ENCODE results near the gene CEBPG. TPM values are rescaled to one million over a fixed set of nuclear protein-coding genes. Genes with fewer than 3 reads are reported as not detected.
A peak's percentile ranks its signal among the peaks of the same experiment; 100 is the strongest.

CEBPG gene
- total RNA-seq, 1 donor from 2014 or later: 54.6 TPM

DNA sequence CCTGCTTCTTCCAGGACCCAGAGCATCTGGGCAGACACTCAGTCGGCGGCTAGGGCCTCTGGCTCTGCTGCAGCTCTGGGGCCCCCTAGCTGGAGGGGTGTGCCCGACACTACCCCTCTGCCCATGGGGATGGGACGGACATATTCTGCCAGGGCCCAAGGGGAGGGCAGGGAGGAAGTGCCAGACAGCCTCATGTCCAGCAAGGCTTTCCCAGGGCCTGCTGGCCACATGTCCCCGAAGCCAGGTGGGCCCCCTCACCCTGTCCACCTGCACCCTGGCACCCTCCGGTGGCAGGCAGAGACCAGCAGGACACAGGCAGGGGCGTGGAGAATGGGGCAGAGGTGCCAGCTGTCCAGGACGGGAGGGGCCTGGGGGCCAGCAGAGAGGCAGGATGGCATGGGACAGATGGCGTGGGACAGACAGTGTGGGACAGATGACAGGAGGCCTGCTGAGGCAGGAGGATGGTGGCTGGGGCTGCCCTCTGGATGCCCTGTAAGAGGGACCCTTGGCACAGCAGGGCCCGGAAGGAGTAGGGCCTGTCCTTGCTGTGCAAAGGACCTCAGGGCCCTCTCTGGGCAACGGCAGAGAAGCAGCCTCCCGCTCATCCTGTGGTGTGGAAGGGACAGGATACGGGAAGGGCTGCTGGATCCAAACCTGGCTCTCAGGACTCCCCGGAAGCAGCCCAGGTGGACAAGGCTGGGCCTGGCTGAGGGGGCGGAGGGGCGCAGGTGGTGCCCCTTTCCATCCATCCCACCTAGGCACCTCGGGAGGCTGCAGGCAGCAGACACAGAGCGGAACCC lies 29.1 kb downstream of the CEBPG start:
- no peak for FAIRE-seq

DNA sequence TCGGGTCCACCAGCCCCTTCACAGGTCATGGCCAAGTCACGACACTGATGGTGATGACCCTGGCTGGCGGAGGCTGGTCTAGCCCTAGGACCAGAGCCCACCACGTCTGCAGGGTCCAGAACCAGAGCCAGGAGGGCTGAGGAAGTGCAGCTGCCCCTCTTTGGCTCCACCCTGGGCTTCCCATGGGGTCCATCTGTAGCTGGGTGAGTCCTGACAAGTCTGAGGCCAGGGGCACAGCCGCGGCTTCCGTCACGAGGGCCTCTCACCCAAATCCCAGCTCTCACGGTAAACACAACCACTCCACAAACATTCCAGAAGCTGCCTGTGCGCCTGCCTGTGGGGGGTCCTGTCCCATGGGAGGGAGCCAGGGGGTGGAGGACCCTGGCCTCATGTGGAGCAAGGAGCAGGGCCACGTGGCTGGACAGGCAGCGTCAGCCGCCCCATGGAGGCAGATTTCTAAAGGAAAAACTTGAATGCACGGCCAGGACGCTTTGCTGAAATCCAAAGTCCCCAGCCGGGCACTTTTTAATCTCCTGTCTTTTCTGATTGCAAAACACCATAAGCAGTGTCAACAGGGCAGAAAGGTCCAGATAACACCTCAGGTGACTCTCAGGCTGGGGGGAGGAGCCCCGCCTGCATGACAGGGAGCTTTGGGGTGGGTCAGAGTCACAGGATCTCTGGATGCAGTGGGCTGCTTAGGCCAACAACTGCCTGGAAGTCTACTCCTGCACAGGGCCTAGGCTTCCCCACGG lies 29.9 kb downstream of the CEBPG start:
- DNase-seq (ENCODE audit: low spot score in 2 of 2) (peak in 1 of 2 donors; percentile 11), FAIRE-seq (no peak)

More for the DNA sequence above, 29.1 kb downstream of the CEBPG start:
- peak in 1 of 2 donors; percentile 27 for DNase-seq (ENCODE audit: low spot score in 2 of 2)

DNA sequence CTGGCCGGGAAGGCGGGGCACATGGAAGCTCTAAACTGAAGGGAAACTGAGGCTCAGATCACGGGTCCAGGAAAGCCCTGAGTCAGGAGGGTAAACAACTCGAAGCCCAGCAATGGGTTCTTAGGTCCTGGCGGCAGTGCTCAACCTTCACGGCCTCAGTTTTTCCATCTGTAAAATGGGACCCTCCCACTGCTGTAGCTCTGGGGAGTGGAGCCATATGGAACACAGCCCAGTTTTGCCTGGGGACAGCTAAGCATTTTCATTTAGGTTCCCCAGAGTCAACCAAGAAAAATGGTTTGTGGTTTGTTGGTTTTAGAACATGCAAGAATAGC lies 30.4 kb downstream of the CEBPG start:
- DNase-seq (ENCODE audit: low spot score in 2 of 2) (no peak), FAIRE-seq (no peak)

DNA sequence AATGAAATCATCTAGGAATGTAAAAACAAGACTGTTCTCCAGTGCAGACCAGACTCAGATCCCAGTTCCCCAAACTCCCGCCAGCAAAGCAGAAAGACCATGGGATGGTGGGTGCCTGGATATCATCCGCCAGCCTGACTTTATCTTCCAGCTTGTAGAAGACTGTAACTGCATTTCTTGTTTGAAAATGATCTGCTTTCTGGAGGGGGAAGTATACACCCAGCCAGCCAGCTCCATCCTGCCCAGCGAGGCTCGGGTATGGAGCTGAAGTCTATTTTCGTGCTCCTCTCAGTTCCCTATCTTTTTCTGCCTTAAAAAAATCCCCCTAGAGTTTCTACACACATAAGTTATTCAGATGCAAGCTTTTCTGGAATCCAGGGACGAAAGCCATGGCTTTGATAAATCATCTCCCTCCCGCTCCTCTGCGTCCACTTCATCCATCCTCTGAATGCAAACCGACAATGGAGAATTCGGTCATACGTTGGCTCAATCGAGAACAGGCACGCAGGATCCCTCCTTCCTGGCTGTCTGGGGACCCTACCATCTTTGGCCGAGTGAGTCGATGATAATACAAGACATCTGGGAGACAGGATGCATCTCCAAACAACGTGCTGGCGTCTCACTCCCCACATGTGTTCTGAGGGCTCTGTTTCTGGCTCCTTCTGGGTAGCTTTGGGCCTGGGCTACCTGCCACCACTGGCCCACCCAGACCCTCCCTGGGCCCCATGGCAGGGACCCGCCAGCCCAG lies 31.2 kb downstream of the CEBPG start:
- FAIRE-seq (no peak), DNase-seq (ENCODE audit: low spot score in 2 of 2) (peak in 1 of 2 donors; percentile 19)

DNA sequence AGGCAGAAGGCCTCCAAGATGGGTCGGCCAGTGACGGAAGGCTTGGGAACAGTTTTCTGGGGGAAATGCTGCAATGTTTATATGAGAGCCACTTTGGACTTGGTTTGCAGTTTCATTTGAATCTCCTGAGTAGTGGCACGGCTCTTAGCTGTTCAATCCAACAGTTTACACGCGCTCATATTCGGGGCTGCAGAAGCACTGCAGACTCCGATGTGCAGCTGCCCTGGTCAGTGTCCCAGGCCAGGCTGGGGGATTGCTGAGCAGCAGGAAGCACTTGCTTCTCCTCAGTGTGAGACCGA lies 31.7 kb downstream of the CEBPG start:
- FAIRE-seq (no peak), DNase-seq (ENCODE audit: low spot score in 2 of 2) (peak in 1 of 2 donors; percentile 17)

DNA sequence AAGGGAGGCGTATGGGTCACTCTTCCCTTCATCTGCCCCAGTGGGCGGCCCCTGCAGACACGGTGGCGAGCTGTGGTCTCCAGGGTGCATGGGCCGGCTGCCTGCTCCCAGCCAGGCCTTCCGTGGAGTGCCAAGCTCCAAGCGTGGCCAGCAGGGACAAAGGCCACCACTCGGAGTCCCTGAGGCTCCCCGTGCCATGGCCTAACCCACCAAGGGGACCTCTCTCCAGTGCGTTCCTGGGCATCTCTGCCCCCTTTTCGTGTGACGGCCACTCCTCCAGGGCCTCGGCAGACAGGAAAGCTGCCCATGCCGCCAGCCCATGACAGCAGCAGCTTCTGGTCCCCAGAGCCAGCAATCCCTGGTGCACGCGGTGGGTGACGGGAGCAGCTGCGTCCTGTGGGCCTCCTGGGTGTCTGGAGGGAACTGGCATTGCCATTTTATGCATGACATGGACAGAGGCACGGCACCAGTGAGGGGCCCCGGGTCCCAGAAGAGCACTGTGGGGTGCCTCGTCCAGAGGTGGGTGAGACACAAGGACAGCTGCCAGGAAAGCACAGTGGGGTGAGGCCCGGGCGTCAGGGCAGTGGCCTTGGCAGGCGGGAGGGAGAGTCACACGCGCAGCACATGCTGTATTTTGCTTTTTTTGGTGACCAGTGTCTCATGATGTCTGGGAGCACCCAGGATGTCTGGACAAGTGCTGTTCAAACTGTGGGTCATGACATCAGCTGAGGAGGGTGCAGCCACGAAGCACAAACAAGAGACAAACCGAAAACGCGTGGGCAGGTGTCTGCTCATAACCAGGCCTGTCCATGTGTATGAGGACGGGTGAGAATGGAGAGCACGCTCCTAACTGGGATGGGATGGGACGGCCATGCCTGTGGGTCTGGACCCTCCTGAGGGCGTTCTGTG lies 32.3 kb downstream of the CEBPG start:
- peak in 1 of 2 donors; percentile 29 for DNase-seq (ENCODE audit: low spot score in 2 of 2)
- FAIRE-seq: no peak

DNA sequence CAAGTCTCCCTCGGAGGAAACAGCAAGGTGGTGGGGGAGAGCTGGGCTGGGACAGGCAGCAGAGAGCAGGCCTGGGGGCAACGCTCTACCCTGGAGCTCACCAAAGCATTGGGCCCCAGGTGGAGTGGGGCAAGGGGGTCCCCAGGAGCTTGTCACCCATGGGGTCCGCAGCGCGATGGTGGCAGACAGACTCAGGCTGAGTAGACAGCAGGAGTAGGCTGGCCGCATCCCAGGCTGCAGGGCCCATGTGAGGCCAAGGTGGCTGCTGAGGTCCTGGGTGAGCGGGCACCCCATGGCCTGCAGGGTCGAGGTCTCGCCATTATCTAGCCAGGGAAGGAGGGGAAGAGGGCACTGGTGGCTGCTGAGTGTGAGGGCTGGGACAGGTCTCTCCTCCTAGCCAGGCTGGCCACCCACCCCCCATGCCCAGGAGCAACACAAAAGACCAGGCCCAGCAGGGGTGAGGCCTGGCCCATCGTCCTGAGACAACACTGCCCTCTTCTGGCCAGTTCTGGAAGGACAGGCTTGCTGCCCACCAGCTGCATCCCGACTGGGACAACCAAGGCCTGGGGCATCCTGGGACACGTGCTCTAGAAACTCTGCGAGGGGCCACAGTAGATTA lies 33.1 kb downstream of the CEBPG start:
- FAIRE-seq (no peak), DNase-seq (ENCODE audit: low spot score in 2 of 2) (peak; percentile 77 to 89)

DNA sequence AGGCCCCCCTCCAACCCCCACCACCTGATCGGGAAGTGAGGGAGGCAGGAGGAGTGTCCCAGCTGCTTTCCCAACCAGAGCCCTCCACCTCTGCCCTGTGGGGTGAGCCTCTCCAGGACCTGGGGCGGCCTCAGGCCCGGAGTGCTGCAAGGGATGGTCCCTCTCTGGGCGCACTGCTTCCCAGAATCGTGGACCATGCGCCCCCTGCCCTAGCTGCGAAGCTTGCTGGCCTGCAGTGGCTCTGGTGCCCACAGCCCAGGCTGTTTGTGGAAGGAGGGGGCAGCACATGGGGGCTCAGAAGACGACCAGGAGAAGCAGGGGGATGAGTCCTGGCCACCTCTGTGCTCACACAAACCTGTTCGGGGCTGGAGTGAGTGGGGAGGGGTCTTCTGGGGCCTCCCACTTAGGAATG lies 33.6 kb downstream of the CEBPG start:
- FAIRE-seq (no peak), DNase-seq (ENCODE audit: low spot score in 2 of 2) (no peak)

DNA sequence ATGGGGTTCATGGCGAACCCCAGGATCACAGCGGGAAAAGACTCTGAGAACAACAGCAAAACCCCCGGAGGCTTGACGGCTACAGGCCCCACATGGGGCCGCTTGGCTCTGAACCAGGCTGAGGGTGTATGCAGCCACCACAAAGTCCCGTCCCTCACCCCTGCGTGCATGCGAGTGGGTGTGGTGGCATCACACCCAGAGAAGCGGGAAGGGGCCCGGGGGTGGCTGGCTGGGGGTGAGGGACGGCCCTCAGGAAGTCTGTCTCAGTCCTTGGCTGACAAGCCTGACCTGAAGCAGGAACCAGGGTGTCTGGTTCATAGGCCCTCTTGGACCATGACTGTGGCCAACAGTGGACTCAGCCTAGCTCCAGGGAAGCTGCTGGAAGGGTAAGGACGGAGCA lies 34.2 kb downstream of the CEBPG start:
- DNase-seq (ENCODE audit: low spot score in 2 of 2) (no peak), FAIRE-seq (no peak)

DNA sequence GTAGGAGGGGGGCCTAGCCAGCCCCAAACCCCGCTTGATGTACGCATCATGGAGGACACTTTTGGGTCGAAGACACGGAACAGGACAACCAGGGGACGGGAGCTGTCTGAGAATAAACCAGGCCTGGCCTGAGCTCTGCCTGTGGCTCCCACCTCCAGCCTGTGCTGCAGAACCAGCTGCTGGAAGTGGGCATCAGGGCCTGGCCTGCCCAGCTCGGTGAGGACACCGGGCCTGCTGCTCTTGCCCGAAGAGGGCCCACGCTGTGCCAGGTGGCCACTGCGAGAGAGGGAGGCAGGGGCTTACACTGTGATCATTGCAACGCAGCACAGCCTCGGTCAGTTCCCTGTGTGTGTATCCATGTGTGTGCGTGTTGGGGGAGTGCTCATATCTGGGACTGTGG lies 34.6 kb downstream of the CEBPG start:
- FAIRE-seq: no peak
- DNase-seq (ENCODE audit: low spot score in 2 of 2): no peak

DNA sequence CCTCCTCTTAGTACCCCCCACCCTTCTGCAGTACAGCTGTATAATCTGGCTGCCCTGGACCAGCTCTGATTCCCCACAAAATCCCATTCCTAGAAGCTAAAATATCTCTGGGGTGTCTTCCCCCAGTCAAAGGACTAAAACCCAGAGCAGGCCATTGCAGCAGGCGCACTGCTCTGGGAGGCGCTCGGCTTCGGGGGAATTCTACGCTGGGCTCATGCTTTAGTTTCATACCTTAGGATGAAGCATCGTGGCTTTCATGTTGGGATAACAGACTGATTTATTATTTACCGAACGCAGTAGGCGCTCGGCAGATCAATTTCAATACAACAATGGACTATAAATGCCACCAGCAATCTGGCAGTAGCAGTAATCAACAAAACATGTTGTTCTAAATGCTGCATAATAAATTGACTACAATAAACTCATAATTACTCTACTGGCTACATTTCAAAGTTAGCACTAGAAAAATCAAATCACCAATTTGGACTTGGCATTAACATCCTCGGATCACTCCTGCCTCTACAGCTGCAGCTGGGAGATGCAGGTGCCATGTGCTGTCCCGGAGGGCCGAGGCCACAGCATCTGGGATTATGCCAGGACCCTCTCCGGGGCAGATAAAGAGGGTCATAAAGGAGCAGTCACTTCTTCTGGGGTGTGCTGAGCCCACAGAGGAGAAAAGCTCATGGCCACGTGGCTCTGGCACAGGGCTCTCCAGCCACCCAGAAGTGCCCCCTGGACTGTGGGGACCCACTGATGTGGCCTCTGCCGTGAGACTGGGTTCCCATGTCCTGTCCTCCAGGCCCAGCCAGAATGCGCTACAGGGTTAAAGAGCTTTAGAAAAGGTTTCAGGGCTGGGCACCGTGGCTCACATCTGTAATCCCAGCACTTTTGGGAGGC lies 35.3 kb downstream of the CEBPG start:
- DNase-seq (ENCODE audit: low spot score in 2 of 2) (no peak), FAIRE-seq (no peak)

DNA sequence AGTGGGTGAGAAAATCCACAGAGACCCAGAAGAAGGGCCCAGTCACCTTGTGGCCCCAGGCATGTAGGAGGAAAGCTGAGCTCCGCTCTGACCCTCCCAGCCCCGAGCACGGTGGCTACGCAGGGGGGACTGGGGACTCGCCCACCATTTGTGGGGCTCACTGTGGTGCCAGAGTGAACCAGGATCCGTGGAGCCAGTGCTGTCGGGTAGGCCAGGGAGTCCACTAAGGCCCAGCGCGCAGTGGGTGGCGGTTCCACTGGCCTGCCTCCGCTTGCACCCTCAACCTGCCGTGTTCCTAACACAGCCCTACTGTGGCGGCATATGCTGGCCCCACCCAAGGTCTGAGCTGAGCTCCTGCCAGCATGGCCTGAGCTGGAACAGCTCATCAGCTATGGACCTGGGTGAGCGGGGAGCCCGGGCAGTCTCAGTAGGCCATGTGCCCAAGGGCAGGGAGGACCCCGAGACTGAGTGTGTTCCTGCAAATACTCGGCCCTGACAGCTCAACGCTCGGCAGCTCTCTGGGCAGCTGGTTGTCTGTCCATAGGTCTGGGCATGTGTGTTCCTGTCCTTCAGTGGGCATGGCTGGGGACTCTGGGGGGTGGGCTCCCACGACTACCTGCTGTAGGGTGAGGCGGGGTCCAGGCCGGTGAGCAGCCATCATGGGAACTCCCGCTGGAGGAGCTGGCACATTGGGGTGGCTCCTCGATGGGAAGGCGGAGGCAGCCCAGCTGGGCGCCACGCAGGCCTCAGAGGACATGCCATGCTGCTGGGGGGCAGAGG lies 36.6 kb downstream of the CEBPG start:
- FAIRE-seq (no peak), DNase-seq (ENCODE audit: low spot score in 2 of 2) (no peak)

DNA sequence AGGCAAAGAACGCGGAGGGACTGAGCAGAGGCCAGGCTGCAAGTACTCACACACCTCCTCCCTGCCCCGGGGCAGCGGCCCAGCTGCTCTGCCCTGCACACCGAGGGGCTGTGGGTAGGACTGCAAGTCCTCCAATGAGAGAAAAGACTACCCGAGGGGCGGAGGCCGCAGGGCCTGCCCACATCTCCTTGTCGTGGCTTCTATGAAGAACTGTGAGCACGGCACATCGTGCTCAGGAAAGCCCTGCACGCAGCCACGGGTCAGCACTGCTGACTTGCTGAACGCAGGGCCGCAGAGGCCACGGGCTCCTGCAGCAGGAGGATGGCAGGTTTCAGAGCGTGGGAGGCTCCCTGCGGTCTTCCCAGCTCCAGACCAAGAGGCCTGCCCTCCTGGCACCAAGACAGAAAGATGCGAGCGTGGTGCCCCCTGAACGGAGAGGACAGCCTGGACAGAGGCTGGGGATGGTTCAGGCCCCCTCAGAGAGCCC lies 37.4 kb downstream of the CEBPG start:
- FAIRE-seq: no peak
- DNase-seq (ENCODE audit: low spot score in 2 of 2): no peak

DNA sequence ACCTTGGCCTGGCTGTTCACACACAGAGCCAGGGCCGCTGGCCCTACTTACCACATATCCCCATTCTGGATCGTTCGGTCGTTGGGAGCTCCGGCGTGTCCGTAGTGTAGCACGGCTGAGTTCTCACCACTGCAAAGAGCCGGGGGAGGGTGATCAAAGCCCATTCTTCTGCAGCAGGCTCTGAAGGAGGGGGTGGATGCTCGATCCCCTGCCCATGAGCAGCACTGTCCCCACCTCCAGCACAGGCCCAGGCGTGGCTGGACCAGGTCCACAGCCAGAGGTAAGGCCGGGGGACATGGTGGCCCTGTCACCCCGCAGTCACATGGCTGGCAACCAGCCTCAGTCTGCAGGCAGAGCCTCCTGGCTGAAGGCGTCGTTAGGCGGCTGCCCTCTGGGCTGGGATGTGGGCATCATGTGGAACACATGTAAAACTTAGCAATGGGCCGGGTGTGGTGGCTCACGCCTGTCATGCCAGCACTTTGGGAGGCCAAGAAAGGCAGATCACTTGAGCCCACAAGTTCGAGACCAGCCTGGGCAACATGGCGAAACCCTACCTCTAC lies 38.2 kb downstream of the CEBPG start:
- no peak for FAIRE-seq
- no peak for DNase-seq (ENCODE audit: low spot score in 2 of 2)

DNA sequence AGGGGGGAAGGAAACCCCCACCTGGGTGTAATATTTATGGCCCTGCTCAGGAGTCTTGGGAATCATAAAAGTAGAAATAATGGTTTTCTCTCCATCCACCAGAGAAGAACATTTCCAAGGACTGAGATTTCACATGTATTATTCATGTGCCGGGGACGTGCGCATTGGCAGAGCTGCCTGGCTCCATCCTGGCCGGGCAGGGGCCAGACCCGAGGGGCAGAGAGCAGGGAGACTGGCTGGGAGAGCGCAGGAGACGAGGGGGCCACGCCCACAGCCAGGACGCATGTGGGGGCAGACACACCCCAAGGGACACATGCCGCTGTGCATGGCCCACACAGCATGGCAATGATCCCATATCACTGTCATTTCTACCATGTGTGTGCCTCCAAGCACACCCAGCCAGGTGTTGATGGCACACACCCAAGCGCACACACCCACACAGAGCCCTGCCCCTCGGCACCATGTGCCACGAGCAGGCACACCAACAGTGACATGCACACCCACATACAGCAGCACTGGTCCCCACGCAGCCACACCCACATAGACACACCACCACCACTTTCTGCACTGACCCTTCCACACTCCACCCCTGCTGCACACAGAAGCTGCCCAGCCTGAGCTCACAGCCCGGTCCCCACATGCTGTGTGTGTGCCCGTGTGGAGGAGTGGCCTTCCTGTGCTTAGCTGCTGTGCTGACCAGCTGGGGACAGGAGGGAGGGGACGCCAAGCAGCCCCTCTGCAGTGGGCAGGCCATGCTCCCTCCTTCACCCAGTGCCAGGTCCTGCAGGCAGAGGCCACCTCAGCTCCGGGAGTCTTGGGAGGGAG lies 39.3 kb downstream of the CEBPG start:
- DNase-seq (ENCODE audit: low spot score in 2 of 2) (no peak), FAIRE-seq (no peak)

DNA sequence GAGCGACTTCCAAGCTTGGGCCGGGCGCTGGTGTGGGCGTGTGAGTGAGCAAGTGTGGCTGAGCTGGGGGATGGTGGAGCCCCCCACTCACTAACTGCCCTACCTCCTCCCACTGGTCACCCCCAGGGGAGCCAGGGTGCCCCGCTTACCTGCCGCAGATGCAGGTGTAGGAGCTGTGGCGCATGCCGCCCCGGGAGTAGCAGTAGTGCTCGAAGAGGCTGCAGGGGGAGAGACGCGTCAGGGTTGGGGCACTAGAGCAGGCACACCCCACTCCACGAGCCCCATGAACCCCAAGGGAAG lies 39.9 kb downstream of the CEBPG start:
- no peak for FAIRE-seq
- DNase-seq (ENCODE audit: low spot score in 2 of 2): no peak

Measured in frontal cortex (tissue), 4 donors.